ENCODE data around the gene GRM1.
"Not testable (repeated sequence)": the region's sequence is repeated elsewhere in the genome, so short reads cannot be mapped to it uniquely, and the experiment has no call there.

Gene GRM1

DNA sequence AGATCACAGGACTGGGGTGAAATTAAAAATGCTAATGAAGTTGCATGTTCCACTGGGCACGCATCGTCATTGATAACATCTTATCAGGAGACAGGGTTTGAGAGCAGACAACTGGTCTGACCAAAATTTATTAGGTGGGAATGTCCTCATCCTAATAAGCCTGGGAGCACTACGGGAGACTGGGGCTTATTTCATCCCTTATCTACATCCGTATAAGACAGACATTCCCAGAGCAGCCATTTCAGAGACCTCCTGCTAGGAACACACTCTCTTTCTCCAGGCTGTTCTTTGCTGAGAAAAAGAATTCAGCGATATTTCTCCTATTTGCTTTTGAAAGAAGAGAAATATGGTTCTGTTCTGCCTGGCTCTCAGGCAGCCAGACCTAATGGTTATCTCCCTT, 214.8 kb downstream of the GRM1 start:
- H3K9ac ChIP-seq (ENCODE audit: low read depth, low read length); H3K9me3 ChIP-seq (ENCODE audit: control insufficient read depth, insufficient read depth, low read length): not testable (repeated sequence)

DNA sequence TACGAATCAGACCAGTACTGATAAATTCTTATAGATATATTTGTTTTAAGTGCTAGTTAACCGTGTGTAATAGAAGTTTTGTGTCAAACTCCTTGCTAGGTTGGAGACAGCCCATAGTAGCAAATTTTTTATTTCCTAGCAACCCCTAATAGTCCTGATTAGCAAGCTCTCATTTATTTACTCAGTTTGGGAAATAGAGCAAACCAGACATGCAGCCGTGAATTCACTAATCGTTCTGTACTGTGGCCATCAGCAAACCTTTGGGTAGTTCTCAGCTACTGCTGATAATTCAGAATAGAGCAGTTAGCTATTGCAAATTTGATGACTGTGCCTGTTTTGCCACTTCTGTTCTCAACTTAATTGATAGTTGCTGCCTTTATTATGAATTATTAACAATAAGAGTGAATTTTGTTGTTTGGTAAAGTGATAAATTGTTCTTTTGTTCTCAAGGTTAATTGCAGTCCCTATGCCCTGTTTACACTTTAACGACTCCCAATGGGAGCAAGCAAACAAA, 215.8 kb downstream of the GRM1 start:
- no peak overlapping the region for H3K9ac ChIP-seq (ENCODE audit: low read depth, low read length)
- no peaks in the 10 kb centered on the region for H3K4me1 ChIP-seq (ENCODE audit: insufficient read depth, low read length)
- no peaks in the 10 kb centered on the region for H3K36me3 ChIP-seq (ENCODE audit: insufficient read depth, low read length)
- no peaks in the 10 kb centered on the region; the same call in 1 of the 2 replicates for H3K9me3 ChIP-seq (ENCODE audit: control insufficient read depth, insufficient read depth, low read length)

More for the DNA sequence above, 214.8 kb downstream of the GRM1 start:
- not testable (repeated sequence) for H3K36me3 ChIP-seq (ENCODE audit: insufficient read depth, low read length); H3K4me1 ChIP-seq (ENCODE audit: insufficient read depth, low read length)

DNA sequence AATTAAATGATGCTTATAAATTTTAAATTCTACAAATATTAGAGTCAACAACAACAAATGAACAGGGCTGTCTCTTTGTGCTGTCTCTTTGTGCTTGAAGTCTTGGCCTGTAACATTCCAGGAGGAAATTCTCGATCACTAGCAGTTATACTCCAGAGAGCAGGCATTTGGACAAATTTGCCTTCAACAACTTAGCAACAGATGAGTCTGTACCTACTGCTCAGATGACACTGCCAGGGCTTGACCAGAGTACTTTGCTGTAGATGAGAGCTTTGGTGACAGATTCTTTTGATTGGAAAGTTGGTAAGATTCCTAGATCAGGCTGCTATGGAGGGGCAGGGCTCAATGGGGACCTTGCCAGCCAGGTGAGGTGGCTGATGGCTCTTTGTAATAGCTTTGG, 217.2 kb downstream of the GRM1 start:
- Histone ChIP-seq H3K4me1 (ENCODE audit: insufficient read depth, low read length) (no peaks in the 10 kb centered on the region), H3K9ac (ENCODE audit: low read depth, low read length) (no peak overlapping the region), H3K9me3 (ENCODE audit: control insufficient read depth, insufficient read depth, low read length) (no peaks in the 10 kb centered on the region; the same call in 1 of the 2 replicates)

GRCh38 chr6:146253691-146254090, 224.8 kb downstream of the GRM1 start:
- Histone ChIP-seq H3K4me1 (ENCODE audit: insufficient read depth, low read length) (no peaks in the 10 kb centered on the region), H3K9ac (ENCODE audit: low read depth, low read length) (no peak overlapping the region), H3K36me3 (ENCODE audit: insufficient read depth, low read length) (no peaks in the 10 kb centered on the region), H3K9me3 (ENCODE audit: control insufficient read depth, insufficient read depth, low read length) (no peaks in the 10 kb centered on the region)

More for the DNA sequence above, 217.2 kb downstream of the GRM1 start:
- no peaks in the 10 kb centered on the region for H3K36me3 ChIP-seq (ENCODE audit: insufficient read depth, low read length)

DNA sequence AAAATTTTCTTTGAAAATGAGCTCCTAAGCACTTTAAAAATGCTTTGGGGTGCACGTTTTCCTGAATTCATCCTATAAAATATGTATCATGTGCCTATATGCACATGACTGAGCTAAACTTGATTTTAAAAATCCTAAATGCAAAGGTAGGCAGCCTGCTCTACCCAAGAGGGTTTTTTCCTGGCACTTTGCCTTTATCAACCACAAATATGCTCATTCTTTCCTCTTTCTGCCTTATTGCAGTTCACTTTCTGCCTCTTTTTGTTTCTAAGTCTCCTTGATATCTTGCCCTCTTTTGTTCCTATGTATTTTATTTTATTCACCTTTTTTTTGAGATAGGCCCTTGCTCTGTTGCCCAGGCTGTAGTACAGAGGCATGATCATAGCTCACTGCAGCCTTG, 229.3 kb downstream of the GRM1 start:
- H3K9ac ChIP-seq (ENCODE audit: low read depth, low read length), result no peak overlapping the region
- no peaks in the 10 kb centered on the region for H3K9me3 ChIP-seq (ENCODE audit: control insufficient read depth, insufficient read depth, low read length)
- no peaks in the 10 kb centered on the region for H3K4me1 ChIP-seq (ENCODE audit: insufficient read depth, low read length)
- H3K36me3 ChIP-seq (ENCODE audit: insufficient read depth, low read length), result no peaks in the 10 kb centered on the region

DNA sequence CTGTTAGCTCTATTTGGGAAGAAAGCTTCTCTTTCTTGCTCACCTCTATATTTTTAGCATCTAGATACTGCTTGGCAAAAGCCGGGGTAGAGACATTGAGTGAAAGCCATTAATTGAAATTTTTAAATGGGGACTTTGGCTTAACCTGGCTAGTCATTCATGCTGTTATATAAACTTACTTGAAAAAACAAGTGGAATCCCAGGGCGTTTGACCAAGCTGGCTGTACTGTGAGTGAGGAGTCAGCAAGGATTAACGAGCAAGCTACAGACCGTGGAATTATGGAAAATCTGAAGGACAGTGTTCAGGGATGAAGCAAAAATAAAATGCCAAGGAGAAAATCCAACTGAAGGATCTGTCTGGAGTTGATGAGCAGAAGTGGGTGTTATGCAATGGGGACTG, 232.0 kb downstream of the GRM1 start:
- no peaks in the 10 kb centered on the region for H3K9me3 ChIP-seq (ENCODE audit: control insufficient read depth, insufficient read depth, low read length)
- no peaks in the 10 kb centered on the region for H3K36me3 ChIP-seq (ENCODE audit: insufficient read depth, low read length)
- H3K9ac ChIP-seq (ENCODE audit: low read depth, low read length), result no peak overlapping the region
- no peaks in the 10 kb centered on the region for H3K4me1 ChIP-seq (ENCODE audit: insufficient read depth, low read length)

DNA sequence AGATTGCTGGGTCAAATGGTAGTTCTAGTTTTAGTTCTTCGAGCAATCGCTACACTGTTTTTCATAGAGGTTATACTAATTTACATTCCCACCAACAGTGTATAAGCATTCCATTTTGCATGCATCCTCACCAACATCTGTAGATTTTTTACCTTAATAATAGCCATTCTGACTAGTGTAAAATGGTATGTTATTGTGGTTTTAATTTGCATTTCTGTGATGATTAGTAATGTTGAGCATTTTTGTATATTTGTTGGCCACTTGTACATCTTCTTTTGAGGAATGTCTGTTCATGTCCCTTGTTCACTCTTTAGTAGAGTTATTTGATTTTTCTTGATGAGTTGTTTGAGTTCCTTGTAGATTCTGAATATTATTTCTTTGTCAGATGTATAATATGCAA, 236.2 kb downstream of the GRM1 start:
- no peaks in the 10 kb centered on the region for H3K36me3 ChIP-seq (ENCODE audit: insufficient read depth, low read length)
- no peaks in the 10 kb centered on the region for H3K4me1 ChIP-seq (ENCODE audit: insufficient read depth, low read length)
- H3K9ac ChIP-seq (ENCODE audit: low read depth, low read length), result no peak overlapping the region
- H3K9me3 ChIP-seq (ENCODE audit: control insufficient read depth, insufficient read depth, low read length), result no peaks in the 10 kb centered on the region

GRCh38 chr6:146267447-146267846, 238.6 kb downstream of the GRM1 start:
- no peaks in the 10 kb centered on the region for H3K4me1 ChIP-seq (ENCODE audit: insufficient read depth, low read length)
- no peaks in the 10 kb centered on the region for H3K36me3 ChIP-seq (ENCODE audit: insufficient read depth, low read length)
- H3K9ac ChIP-seq (ENCODE audit: low read depth, low read length), result no peak overlapping the region
- H3K9me3 ChIP-seq (ENCODE audit: control insufficient read depth, insufficient read depth, low read length), result no peaks in the 10 kb centered on the region

- H3K36me3 ChIP-seq (ENCODE audit: insufficient read depth, low read length), result no peaks in the 10 kb centered on the region
- H3K9ac ChIP-seq (ENCODE audit: low read depth, low read length), result no peak overlapping the region
- H3K9me3 ChIP-seq (ENCODE audit: control insufficient read depth, insufficient read depth, low read length), result no peaks in the 10 kb centered on the region
- H3K4me1 ChIP-seq (ENCODE audit: insufficient read depth, low read length), result no peaks in the 10 kb centered on the region
These were observed 239.1 kb downstream of the GRM1 start for GRCh38 chr6:146267946-146268345.

GRCh38 chr6:146269482-146269881, 240.6 kb downstream of the GRM1 start:
- H3K36me3 ChIP-seq (ENCODE audit: insufficient read depth, low read length), result no peaks in the 10 kb centered on the region
- H3K4me1 ChIP-seq (ENCODE audit: insufficient read depth, low read length), result no peaks in the 10 kb centered on the region
- H3K9me3 ChIP-seq (ENCODE audit: control insufficient read depth, insufficient read depth, low read length), result no peaks in the 10 kb centered on the region
- H3K9ac ChIP-seq (ENCODE audit: low read depth, low read length), result no peak overlapping the region

DNA sequence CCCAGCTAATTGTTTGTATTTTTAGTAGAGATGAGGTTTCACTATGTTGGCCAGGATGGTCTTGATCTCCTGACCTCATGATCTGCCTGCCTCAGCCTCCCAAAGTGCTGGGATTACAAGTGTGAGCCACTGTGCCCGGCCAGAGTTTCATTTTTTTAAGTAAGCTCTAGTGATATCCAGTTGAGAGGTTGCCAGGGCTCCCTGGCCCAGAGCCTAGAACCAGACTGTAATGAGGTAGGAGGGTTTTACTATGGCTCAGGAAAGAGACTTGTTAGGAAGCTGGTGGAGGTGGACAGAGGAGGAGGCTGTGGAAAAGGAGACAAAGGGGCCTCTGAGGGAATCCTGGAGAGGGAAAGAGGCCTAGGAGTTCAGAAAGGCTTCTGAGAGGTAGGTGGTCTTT, 242.3 kb downstream of the GRM1 start:
- not testable (repeated sequence) for H3K4me1 ChIP-seq (ENCODE audit: insufficient read depth, low read length); H3K9ac ChIP-seq (ENCODE audit: low read depth, low read length); H3K9me3 ChIP-seq (ENCODE audit: control insufficient read depth, insufficient read depth, low read length); H3K36me3 ChIP-seq (ENCODE audit: insufficient read depth, low read length)

GRCh38 chr6:146273490-146273889, 244.6 kb downstream of the GRM1 start:
- Histone ChIP-seq H3K9me3 (ENCODE audit: control insufficient read depth, insufficient read depth, low read length) (no peaks in the 10 kb centered on the region), H3K4me1 (ENCODE audit: insufficient read depth, low read length) (no peaks in the 10 kb centered on the region), H3K9ac (ENCODE audit: low read depth, low read length) (no peak overlapping the region), H3K36me3 (ENCODE audit: insufficient read depth, low read length) (no peaks in the 10 kb centered on the region)

- no peaks in the 10 kb centered on the region for H3K4me1 ChIP-seq (ENCODE audit: insufficient read depth, low read length)
- no peak overlapping the region for H3K9ac ChIP-seq (ENCODE audit: low read depth, low read length)
- H3K9me3 ChIP-seq (ENCODE audit: control insufficient read depth, insufficient read depth, low read length), result no peaks in the 10 kb centered on the region
- no peaks in the 10 kb centered on the region for H3K36me3 ChIP-seq (ENCODE audit: insufficient read depth, low read length)
These were observed 248.3 kb downstream of the GRM1 start for GRCh38 chr6:146277142-146277541.

GRCh38 chr6:146281651-146282362, 252.9 kb downstream of the GRM1 start:
- Histone ChIP-seq H3K36me3 (ENCODE audit: insufficient read depth, low read length) (no peaks in the 10 kb centered on the region), H3K9me3 (ENCODE audit: control insufficient read depth, insufficient read depth, low read length) (no peaks in the 10 kb centered on the region), H3K4me1 (ENCODE audit: insufficient read depth, low read length) (no peaks in the 10 kb centered on the region), H3K9ac (ENCODE audit: low read depth, low read length) (no peak overlapping the region)

DNA sequence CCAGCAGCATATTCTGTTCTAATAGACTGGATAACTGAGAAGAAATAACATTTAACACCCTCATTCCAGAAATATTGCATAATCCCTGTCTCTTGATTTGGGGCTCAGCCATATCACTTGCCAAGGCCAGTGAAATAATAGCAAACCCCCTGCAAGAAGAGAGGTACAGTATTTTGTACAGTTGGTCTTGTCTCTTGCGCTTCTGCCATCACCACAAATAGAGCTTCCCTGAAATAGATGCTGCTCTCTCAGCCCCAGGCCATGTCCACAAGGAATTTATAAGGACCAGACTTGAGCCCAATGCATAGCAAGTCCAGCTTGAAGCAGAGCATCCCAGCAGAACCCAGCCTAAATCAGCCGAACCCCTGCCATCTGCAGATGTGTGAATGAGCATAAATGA, 254.0 kb downstream of the GRM1 start:
- no peaks in the 10 kb centered on the region for H3K9me3 ChIP-seq (ENCODE audit: control insufficient read depth, insufficient read depth, low read length)
- H3K36me3 ChIP-seq (ENCODE audit: insufficient read depth, low read length), result no peaks in the 10 kb centered on the region
- H3K9ac ChIP-seq (ENCODE audit: low read depth, low read length), result no peak overlapping the region
- no peaks in the 10 kb centered on the region for H3K4me1 ChIP-seq (ENCODE audit: insufficient read depth, low read length)
